MM.1S (cell line): ENCODE measurements around the gene SYNE2.

Experiments used
- CTCF ChIP-seq: fragments of 300-600 bp; sonication (generic); IDR thresholded peaks from 2 replicates; pipeline ENCODE4 v1.5.1; 2016; ENCODE audit warnings: antibody characterized with exemption, low read length, mixed read lengths
- EZH2phosphoT487 ChIP-seq: fragments of 300-600 bp; sonication (generic); IDR thresholded peaks from 2 replicates; pipeline ENCODE4 v1.6.1; 2018; ENCODE audit warnings: antibody characterized with exemption, low read length

- no peak for TF ChIP-seq EZH2phosphoT487
- TF ChIP-seq CTCF: no peak
Measured at GRCh38 chr14:64008016-64008415, 155.2 kb downstream of the SYNE2 start.
